ENCODE data around the gene FAM120C.

Gene FAM120C

DNA sequence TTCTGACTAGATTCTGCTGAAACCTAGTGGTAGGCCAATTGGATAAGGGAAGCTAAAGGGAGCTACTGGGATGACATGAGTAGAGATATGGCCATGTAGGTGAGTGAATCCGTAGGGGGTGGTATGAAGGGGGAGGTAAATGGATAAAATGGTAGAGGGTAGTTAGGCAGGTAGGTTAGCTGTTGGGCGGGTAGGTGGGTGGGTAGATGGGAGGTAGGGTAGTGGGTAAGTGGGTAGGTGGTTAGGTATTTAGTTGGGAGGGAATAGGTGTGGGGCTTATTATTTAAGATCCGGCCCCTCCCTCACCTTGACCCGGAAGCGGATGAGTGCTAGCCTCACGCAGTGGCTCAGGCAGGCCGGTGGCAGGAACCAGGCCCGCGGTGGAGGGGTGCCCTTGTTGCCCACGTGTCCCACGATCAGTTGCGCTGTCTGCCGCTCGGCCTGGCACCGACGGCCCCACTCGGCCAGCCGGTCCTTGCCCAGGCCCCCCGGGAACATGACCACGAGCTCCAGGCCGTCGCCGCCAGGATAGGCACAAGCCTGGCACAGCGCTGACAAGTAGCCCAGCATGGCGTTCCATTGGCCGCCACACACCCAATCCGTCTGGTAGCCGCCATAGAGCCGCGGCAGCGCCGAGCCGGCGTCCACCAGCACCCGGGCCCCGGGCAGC is 725 bp downstream of the FAM120C start:
- TF ChIP-seq, protein P1, sequence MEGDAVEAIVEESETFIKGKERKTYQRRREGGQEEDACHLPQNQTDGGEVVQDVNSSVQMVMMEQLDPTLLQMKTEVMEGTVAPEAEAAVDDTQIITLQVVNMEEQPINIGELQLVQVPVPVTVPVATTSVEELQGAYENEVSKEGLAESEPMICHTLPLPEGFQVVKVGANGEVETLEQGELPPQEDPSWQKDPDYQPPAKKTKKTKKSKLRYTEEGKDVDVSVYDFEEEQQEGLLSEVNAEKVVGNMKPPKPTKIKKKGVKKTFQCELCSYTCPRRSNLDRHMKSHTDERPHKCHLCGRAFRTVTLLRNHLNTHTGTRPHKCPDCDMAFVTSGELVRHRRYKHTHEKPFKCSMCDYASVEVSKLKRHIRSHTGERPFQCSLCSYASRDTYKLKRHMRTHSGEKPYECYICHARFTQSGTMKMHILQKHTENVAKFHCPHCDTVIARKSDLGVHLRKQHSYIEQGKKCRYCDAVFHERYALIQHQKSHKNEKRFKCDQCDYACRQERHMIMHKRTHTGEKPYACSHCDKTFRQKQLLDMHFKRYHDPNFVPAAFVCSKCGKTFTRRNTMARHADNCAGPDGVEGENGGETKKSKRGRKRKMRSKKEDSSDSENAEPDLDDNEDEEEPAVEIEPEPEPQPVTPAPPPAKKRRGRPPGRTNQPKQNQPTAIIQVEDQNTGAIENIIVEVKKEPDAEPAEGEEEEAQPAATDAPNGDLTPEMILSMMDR (IDR thresholded peaks at IDR 0.05; ENCODE audit: poor library complexity, severe bottlenecking), result no peak
- no peaks in the 10 kb centered on the region for H3K9me3 ChIP-seq (ENCODE audit: severe bottlenecking)
- ATAC-seq (ENCODE audit: low read depth) (peak; percentile 67), DNase-seq (ENCODE audit: low spot score) (peak; percentile 49)
- peak overlapping the region; percentile 85 for H3K4me3 ChIP-seq (ENCODE audit: severe bottlenecking)
- peak overlapping the region; percentile 80 for H3K27ac ChIP-seq (ENCODE audit: poor library complexity, severe bottlenecking)
- H3K27me3 ChIP-seq (ENCODE audit: insufficient read depth, poor library complexity, severe bottlenecking), result no peaks in the 10 kb centered on the region
- peaks cover 25% of the 10 kb centered on the region for H3K4me1 ChIP-seq (ENCODE audit: insufficient read depth, poor library complexity, severe bottlenecking)
- H3K36me3 ChIP-seq (ENCODE audit: low read depth), result no peaks in the 10 kb centered on the region

DNA sequence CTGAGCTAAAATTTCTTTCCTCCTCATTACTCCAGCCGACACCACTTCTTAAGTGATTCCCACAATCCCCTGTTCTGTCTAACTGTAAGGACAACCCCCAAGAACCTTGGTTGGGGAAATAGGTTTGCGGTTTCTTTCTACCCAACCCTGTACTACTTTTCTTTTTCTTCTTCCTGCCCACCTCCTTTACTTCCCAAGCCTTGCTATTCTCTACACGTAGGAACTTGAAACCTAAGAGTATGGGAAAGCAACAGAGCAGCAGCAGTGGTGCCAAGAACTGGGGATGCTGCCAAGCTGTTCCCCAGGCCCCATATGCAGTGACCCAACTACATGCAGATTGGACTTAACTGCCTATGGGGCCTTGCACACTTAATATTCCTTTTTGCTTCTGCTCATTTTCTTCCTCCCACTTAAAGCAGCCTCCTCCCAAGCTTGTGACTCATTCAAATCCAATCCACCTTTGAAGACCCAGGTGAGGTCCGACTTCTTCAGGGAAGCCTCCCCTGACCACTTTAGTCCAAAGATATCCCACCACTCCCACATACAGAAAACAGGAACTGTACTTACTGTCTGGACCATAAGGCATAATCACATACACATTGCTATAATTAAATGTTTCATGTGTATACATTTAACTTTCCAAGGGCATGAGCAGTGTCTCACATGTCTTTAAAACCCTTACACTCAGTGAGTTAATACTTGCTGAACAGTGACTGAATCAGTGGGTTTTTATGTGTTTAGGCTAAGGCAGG is 1.7 kb downstream of the FAM120C start:
- no peak for ATAC-seq (ENCODE audit: low read depth)
- H3K4me1 ChIP-seq (ENCODE audit: insufficient read depth, poor library complexity, severe bottlenecking), result peaks cover 27% of the 10 kb centered on the region
- H3K27me3 ChIP-seq (ENCODE audit: insufficient read depth, poor library complexity, severe bottlenecking), result no peaks in the 10 kb centered on the region
- TF ChIP-seq, protein P1 (IDR thresholded peaks at IDR 0.05; ENCODE audit: poor library complexity, severe bottlenecking), result no peak
- no peak for DNase-seq (ENCODE audit: low spot score)
- H3K9me3 ChIP-seq (ENCODE audit: severe bottlenecking), result no peaks in the 10 kb centered on the region
- no peaks in the 10 kb centered on the region for H3K36me3 ChIP-seq (ENCODE audit: low read depth)
- peak overlapping the region; percentile 85 for H3K4me3 ChIP-seq (ENCODE audit: severe bottlenecking)
- H3K27ac ChIP-seq (ENCODE audit: poor library complexity, severe bottlenecking), result peak overlapping the region; percentile 80

DNA sequence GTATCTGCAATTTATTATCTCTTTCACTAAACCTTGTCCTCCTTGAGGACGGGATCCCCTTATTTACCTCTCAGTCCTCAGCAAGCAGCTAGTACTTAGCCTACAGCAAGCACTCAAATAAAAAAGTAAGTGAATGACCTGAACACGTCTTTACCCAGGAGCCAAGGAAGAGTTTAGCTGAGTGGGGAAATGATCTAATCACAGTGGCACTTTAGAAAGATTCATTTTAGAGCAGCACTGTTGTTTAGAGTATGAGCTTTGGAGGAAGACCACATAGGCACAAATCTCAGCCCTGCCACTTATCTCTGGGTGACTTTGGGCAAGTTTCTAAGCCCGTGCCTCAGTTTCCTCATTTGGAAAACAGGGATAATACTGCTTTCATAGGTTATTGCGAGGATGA is 2.7 kb downstream of the FAM120C start:
- TF ChIP-seq, protein P1 (IDR thresholded peaks at IDR 0.05; ENCODE audit: poor library complexity, severe bottlenecking), result no peak
- ATAC-seq (ENCODE audit: low read depth), result no peak
- no peak for DNase-seq (ENCODE audit: low spot score)
- no peaks in the 10 kb centered on the region for H3K36me3 ChIP-seq (ENCODE audit: low read depth)
- no peaks in the 10 kb centered on the region for H3K9me3 ChIP-seq (ENCODE audit: severe bottlenecking)
- H3K27me3 ChIP-seq (ENCODE audit: insufficient read depth, poor library complexity, severe bottlenecking), result no peaks in the 10 kb centered on the region
- H3K4me3 ChIP-seq (ENCODE audit: severe bottlenecking), result peak overlapping the region; percentile 85
- H3K27ac ChIP-seq (ENCODE audit: poor library complexity, severe bottlenecking), result peak overlapping the region; percentile 80
- peaks cover 27% of the 10 kb centered on the region for H3K4me1 ChIP-seq (ENCODE audit: insufficient read depth, poor library complexity, severe bottlenecking)

DNA sequence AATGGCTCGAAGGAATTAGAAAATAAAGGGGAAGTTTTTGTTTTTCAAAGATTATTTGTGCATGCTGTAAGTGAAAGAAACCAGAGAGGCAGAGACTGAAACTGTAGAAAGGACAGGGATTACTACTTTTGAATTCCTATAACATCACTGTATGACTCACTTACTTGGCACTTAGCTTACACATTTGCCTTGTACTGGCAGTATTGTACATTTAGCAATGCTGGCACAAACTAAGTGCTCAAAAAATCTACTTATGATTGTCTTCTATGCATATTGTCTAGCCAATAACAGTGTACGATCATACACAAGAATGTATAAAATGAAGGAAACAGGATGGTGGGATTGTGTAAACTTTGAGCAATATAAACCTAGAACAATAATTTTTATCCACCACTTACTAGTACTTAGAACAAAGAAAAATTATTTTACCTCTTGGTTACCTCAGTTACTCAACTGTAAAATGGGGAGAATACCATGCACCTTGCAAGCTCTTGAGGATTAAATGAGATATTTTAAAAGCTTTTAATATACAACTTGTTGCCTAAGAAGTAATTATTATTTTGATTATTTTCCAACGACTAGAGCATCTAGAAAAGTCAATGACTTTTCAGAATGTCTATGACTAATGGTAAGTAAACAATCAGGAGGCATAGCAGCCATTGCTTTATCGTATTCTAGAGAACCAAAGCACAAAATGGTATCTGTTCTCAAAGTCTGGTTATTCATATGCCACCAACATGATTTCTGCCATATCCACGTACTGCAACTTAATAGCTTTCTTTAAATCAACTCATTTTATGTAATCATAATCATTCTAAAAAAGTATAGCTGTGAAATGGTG is 4.7 kb downstream of the FAM120C start:
- no peaks in the 10 kb centered on the region for H3K9me3 ChIP-seq (ENCODE audit: severe bottlenecking)
- peak overlapping the region; percentile 80 for H3K27ac ChIP-seq (ENCODE audit: poor library complexity, severe bottlenecking)
- peaks cover 10% of the 10 kb centered on the region for H3K36me3 ChIP-seq (ENCODE audit: low read depth)
- TF ChIP-seq, protein P1 (IDR thresholded peaks at IDR 0.05; ENCODE audit: poor library complexity, severe bottlenecking), result no peak
- ATAC-seq (ENCODE audit: low read depth) (peak; percentile 78), DNase-seq (ENCODE audit: low spot score) (no peak)
- no peaks in the 10 kb centered on the region for H3K27me3 ChIP-seq (ENCODE audit: insufficient read depth, poor library complexity, severe bottlenecking)
- no peak overlapping the region for H3K4me3 ChIP-seq (ENCODE audit: severe bottlenecking)
- H3K4me1 ChIP-seq (ENCODE audit: insufficient read depth, poor library complexity, severe bottlenecking), result peaks cover 27% of the 10 kb centered on the region

All from RWPE2 (cell line).